GM19455 (cell line): ENCODE results near the gene LAPTM4A.

ENCODE experiments used
- ATAC-seq: cut with Tn5 transposase; IDR thresholded peaks from one replicate; pipeline ENCODE4 v1.9.1; 2021; ENCODE audit not compliant: unreplicated experiment

Gene LAPTM4A

DNA sequence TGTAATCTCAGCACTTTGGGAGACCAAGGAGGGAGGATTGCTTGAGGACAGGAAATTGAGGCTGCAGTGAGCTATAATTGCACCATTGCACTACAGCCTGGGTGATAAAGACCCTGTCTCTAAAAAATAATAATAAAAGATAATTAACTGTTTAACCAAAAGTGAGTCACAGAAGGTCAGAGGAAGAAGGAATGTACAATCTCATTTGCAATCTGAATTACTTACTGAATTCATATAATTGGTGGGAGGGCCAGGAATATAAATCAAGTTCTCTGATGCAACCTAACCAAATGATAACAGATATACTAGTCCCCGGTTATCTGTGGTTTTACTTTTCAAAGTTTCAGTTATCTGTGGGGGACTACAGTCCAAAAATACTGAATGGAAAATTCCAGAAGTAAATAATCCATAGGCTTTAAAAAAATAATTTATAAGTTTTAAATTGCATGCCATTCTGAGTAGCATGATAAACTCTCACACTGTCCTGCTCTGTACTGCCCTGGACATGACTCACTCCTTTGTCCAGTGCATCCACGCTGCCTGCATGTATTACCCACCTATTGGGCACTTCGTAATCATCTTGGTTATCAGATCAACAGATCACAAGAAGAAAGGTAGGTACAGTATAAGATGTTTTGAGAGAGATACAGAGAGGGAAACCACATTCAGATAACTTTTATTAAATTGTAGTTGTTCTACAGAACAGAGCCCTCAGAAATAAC is 26.2 kb downstream of the LAPTM4A start:
- no peak for ATAC-seq

- ATAC-seq = no peak
These were observed 27.7 kb downstream of the LAPTM4A start for GRCh38 chr2:20023688-20024087.

DNA sequence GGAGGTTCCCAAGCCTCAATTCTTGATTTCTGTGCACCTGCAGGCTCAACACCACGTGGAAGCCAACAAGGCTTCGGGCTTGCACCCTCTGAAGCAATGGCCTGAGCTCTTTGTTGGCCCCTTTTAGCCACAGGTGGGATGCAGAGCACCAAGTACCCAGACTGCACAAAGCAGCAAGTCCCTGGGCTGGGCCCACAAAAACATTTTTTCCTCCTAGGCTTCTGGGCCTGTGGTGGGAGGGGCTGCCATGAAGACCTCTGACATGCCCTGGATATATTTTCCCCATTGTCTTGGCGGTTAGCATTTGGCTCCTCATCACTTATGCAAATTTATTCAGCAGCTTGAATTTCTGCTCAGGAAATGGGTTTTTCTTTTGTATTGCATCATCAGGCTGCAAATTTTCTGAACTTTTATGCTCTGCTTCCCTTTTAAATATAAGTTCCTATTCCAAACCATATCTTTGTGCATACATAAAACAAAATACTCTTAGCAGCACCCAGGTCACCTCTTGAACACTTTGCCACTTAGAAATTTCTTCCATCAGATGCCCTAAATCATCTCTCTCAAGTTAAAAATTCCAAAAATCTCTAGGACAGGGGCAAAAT is 29.9 kb downstream of the LAPTM4A start:
- ATAC-seq = no peak

- no peak for ATAC-seq
These were observed 31.7 kb downstream of the LAPTM4A start for GRCh38 chr2:20019747-20020146.

DNA sequence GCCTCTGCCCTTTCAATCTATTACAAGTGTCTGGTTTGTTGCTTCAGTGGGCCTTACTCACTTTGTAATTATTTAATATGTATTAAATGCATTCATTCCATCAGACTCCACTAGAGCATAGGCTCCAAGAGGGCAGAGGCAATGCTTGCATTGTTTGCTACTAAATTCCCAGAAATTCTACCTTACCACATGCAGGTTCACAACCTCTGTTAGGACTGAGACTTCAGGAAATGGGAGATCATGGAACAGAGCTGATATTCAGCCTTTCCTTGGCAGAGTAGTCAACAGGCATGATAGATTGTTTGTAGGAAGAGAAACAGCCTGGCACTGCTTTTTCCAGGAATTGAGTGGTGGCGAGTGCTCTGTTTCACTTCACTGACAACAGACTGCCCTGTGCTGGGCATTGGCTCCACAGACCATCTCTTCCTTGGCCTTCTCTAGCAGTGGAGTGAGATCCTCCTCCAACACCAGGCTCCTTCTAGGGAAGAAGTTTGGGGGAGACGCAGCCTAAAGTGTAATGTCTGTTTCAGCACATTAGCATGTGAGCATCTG is 32.8 kb downstream of the LAPTM4A start:
- ATAC-seq = no peak

DNA sequence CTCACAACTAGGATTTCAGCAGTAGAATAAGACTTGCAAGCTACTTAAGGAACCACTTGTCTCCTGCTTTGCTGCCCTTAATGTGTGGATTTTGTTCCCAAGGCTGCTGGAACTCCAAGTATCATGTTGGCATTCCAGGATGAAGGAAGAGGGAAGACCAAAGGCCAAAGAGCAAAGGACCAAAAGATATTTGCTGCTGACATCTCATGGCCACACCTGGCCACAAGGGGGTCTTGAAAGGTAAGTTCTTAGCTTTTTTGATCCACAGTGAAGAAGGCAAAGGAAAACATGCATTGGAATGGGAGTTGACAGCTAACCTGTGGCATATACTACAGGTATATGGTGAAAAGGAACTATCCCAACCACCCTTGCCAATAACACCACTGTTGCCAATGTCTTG is 35.1 kb downstream of the LAPTM4A start:
- no peak for ATAC-seq

- ATAC-seq = no peak
These were observed 35.8 kb downstream of the LAPTM4A start for GRCh38 chr2:20015482-20016083.

GRCh38 chr2:20013126-20013849 is 38.1 kb downstream of the LAPTM4A start:
- no peak for ATAC-seq

DNA sequence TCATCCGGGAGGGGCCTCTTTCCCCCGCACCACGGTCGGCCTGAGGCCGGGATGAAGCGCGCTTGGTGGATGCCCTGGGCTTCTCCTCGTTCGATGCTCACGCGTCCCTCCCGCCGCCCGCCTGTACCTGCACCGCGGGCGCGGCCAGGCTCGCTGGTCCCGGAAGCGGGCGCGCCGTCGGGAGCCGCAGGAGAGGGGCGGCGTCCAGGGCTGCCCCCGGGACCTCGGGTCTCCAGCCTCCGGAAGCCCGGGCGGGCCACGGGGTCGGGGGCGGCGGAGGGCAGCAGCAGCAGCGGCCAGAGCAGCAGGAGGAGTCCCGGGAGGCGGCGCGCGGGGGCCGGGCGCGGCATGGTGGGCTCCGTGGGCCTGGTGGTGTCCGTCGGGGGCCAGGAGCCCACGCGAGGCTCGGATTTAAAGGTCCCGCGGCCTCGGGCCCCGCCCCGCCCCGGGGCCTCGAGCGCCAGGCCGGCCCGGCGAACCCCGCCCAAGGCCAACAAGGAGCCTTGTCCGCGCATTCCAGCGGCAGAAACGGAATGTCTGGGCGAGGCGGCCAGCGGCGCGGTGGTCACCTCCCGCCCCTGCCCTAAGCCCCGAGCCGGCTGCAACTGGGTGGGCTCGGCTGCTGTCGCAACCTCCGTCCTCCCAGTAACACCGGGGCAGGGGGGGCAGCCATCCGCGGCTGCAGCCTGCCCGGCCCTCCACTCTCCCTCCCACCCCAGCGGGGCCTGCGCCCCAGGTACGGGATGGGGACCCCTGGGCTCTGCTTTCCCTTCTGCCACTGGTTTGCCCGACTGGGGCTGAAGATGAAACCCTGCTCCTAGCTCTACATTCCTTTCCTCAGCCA is 38.9 kb downstream of the LAPTM4A start, which contains the start of gene MATN3:
MATN3 (minus strand) TSS at position 387 of the 844 bp plus-strand sequence; CDS start at position 350, 37 bp downstream.
- no peak for ATAC-seq

DNA sequence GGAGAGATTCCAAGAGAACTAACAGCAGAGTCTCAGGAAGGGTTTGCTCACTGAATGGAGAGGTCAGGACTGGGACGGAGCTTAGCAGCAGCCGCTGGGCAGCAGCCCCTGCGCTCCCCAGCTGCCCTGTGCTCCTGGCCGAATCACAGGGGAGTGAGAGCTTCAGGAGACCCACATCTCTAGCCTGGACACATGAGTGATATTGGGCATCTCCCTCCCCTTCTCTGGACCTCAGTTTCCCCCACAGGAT is 39.5 kb downstream of the LAPTM4A start:
- ATAC-seq = no peak

DNA sequence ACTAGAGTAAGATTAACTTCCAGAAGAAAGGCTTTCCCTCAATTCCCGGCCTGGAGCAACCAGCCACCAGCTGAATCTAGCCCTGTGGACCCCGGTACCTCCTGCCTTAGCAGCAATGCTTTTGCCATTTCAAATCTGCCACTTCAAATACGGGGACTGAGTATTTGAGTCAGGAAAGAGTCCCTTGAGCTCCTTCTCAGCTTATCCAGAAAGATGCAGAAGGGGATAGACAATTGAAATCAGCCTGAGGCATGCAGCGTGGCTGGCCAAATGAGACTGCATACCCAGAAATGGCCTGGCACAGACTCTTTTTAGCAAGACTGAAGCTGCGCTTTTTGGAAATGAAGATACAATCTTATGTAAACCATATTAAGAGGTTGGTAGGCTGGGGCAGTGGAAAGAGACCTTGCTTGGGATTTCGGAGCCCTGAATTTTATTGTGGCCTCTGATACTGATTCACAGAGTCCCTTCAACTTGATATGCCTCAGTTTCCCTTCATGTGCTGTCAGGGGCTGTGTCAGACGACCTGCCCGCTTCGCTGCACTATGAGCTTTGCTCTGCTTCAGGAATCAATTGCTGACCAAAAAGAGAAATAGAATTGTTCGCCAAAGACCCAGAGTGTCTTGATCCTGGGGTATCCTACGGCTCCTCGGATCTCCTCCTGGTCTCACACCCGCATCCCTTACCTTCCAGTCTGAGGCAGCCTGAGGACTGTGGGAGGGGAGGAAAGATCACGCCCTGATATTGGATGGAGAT is 40.0 kb downstream of the LAPTM4A start:
- ATAC-seq = no peak

- no peak for ATAC-seq
These were observed 42.7 kb downstream of the LAPTM4A start for GRCh38 chr2:20008703-20009102.

DNA sequence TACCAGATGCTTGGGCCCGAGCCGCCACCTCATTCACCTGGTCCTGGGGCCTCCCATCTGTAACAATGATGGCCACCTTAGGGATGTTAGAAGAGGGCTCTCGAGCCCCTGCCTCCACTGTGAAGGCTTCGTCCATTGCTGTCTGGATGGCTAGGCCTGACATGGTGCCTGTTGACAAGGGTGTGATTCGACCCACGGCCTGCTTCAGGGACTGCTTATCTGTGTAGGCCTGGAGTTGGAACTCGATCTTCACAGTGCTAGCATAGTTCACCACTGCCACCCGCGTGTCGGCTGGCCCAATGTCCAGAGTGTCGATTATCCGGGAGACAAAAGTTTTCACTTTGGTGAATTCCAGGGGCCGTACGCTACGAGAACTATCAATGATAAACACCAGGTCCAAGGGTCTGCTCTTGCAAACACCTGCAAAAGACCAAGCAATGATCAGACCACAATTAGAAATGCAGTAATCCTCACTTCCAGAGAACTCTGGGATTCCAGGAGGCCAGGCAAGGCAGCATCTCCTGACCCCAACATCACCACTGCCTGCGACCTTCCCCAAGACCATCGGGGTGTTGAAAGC is 45.4 kb downstream of the LAPTM4A start:
- no peak for ATAC-seq

GRCh38 chr2:20005067-20005627 is 46.3 kb downstream of the LAPTM4A start:
- ATAC-seq = no peak

DNA sequence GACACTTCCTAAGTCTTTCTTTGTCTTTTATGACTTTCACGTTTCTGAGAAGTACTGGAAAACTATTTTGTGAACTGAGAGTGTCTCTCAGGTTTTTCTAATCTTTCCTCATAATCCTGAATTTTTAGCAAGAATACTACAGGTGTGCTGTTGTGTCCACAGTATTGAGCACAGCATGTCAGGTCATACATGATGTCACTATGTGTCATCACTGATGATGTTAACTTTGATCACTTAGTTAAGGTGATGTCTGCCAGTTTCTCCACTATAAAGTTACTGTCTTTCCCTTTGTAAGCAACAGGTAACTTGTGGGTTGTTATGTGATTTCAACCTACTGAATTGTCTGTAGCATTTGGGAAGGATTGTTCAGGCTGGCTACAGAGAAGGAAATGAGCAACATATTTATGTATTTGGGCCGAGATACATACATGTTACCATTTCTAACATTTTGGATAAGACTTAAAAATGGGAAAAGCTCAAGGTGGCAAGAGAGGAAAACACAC is 50.0 kb downstream of the LAPTM4A start:
- ATAC-seq = no peak

DNA sequence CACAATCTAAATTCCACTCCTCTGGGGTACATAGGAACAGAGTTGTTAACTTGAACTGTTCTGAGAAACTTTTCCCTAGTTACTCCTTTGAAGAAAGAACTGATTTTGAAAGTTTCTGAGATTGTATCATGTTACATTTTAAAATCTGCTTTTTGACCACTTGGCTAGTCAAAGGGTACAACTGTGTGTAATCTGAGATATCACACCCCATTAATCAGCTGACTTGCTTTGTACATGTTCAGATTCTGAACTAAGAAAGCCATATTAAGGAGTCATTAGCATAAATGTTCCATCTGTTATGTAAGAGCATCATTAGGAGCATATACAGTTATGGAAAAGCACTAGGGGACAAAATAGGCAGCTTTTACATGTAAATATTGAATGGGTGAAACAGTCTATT is 57.7 kb downstream of the LAPTM4A start:
- ATAC-seq = no peak

DNA sequence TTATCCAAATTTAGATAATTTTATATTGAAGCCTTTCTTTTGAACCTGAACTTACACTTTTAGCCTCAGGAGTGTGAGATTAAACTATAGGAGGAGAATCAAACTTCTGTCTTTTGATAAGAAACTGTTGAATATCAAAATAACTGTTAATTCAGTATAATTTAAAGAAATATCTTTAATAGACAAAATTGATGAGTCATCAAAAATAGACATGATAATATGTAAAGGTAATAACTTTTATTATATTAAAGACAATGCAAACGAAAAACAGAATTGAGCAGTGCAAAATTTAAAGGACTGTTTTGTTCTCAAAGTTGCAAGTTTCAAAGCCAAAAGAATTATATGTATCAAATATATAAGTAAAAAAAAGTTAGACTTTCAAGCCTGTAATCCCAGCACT is 59.5 kb downstream of the LAPTM4A start:
- ATAC-seq = no peak

DNA sequence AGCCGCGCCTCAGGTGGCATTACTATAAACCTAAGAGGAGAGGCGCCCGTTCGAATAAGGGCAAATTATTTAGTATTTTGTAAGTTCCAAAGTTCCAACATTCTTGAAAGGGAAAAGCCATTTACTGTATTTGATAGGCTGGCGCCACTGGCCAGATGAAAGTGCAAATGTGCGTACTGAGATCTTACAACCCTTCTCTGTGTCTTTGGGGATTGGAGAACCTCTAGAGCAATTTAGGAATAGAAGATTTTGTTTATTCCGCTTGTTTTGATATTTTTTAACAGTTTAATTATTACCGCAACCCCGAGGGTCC is 61.1 kb downstream of the LAPTM4A start:
- ATAC-seq = no peak

GRCh38 chr2:19989667-19990415 is 61.6 kb downstream of the LAPTM4A start, which contains the start of gene WDR35:
TSS of gene WDR35 (minus strand) at chr2:19990105. CDS start at chr2:19990015, 90 bp downstream.
- ATAC-seq = peak; percentile 96
